D721Med (cell line): Measurements from ENCODE around the gene ABCD3.

Experiments used
- DNase-seq: peaks from one replicate; pipeline ENCODE4 v3.0.0; 2011; ENCODE audit warnings: low spot score; ENCODE audit not compliant: insufficient read length
- FAIRE-seq: peaks from 2 replicates; lab custom pipeline; 2011; peaks lifted over from hg19 to GRCh38; lab: Jason Lieb, UNC
- CTCF ChIP-seq: IDR thresholded peaks from 2 replicates; pipeline ENCODE4 v1.5.1; 2012; ENCODE audit warnings: mild to moderate bottlenecking, control low read depth; ENCODE audit not compliant: insufficient read depth; ENCODE audit errors: missing control alignments

The ABCD3 gene

GRCh38 chr1:94462606-94463005 lies 44.4 kb downstream of the ABCD3 start:
- no peak for TF ChIP-seq CTCF
- no peak for FAIRE-seq
- DNase-seq: no peak

GRCh38 chr1:94463056-94463764 lies 45.0 kb downstream of the ABCD3 start:
- TF ChIP-seq CTCF: no peak
- FAIRE-seq (no peak), DNase-seq (no peak)

- no peak for DNase-seq
- TF ChIP-seq CTCF: peak; percentile 55
- FAIRE-seq: peak; percentile 85
Observed at GRCh38 chr1:94463765-94464330, 45.7 kb downstream of the ABCD3 start.

GRCh38 chr1:94468708-94469107 lies 50.5 kb downstream of the ABCD3 start:
- no peak for TF ChIP-seq CTCF
- FAIRE-seq (no peak), DNase-seq (no peak)

GRCh38 chr1:94471271-94471670 lies 53.1 kb downstream of the ABCD3 start:
- no peak for TF ChIP-seq CTCF
- FAIRE-seq (no peak), DNase-seq (no peak)

GRCh38 chr1:94475232-94475631 lies 57.0 kb downstream of the ABCD3 start:
- TF ChIP-seq CTCF: no peak
- no peak for DNase-seq
- no peak for FAIRE-seq

GRCh38 chr1:94479682-94480081 lies 61.5 kb downstream of the ABCD3 start:
- no peak for FAIRE-seq
- no peak for TF ChIP-seq CTCF
- no peak for DNase-seq
